Fibroblast of skin of right biceps (primary cell): ENCODE data around the gene DNAJB8.
A peak's percentile ranks its signal among the peaks of the same experiment; 100 is the strongest.

Source experiments
- DNase-seq: peaks from one replicate; pipeline ENCODE4 v3.0.0-alpha.2; 2013

DNAJB8 gene

DNA sequence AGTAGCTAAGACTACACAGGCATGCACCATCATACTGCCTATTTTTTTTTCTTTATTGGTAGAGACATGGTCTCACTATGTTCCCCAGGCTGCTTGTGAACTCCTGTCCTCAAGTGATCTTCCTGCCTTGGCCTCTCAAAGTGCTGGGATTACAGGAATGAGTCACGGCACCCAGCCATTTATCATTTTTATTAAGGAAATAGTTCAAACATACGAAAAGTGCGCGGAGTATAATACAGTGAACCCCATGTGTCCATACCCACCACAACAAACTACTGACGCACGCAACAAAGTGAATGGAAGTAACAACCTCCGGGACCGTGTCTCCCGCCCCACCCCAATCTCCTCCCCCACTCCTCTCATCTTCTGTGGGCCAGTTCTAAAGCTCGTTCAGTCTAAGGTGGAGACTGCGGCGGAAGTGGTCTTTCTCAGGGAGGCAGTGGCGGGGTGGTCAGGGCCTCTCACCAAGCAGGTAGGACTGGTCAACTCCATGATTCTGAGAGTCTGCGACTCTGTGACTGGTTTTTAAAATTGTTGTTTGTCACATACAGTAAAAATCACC lies 42.1 kb downstream of the DNAJB8 start:
- peak; percentile 87 for DNase-seq

DNA sequence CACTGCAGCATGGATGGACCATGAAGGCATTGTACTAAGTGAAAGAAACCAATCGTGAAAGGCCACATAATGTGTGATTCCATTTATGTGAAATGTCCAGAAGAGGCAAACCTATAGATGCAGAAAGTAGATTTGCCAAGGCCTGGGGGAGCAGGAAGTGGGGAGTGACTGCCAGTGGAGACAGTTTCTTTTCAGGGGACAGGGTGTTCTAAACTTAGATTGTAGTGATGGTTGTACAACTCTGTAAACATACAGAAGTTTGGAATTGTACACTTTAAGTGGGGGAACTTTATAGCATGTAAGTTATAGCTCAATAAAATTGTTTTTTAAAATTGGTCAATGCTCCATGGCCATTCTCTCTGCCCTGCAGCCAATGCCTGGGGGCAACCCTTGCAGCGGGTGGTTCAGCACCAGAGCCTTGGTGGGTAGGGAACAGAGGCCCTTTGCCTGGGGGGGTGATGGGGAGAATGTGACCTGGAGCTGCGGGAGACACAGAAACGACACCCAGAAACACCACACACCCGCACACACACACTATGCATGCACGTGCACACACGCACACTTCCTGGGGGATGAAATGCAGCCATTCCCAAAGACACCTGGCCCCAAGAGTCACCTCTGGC lies 43.1 kb downstream of the DNAJB8 start:
- DNase-seq = no peak

DNA sequence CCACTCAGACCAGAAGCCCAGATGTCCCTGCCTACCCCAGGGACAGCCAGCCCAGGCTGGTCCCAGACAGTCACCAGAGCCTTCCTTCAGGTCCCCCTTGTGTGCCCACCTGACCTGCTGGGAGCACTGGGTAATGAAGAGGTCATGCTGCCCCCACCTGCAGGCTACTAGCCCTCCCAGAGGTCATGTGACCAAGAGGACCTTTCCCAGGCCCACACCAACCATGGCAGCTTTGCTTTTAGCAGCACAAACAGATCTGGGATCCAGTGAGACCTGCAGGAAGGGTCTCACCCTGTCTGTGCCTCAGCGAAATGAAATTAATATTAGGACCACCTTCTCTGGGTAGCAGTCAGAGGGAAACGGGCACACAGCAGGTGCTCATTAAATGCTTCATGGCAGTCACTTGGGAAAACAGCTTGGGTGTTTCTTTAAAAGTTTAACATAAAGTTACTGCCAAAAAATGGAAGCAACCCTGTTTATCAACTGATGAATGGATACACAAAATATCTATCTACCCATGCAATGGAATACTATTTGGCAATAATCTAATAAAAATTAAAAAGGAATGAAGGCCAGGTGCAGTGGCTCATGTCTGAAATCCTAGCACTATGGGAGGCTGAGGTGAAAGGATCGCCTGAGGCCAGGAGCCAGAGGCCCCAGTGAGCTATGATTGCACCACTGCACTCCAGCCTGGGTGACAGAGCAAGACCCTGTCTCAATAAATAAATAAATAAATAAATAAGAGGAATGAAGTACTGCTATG lies 43.7 kb downstream of the DNAJB8 start:
- no peak for DNase-seq

DNA sequence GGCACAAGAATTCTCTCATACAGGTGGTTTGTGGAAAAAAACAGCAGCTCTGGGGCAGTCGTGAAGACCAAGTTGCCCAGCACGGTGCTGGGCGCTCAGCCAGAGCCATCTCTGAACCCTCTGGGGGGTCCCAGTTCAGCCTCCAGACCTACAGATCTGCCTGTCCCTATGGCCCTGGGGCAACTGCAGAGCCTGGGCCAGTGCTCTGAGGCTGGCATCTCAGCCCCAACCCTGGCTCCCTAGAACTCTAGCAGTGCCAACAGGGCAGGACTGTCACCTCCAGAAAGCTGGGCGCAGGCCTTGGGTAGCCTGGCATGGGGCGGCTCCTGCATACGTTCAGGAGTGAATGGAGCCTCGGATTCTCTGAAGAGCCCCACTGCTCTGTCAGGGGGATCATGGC lies 44.7 kb downstream of the DNAJB8 start:
- DNase-seq = no peak

DNA sequence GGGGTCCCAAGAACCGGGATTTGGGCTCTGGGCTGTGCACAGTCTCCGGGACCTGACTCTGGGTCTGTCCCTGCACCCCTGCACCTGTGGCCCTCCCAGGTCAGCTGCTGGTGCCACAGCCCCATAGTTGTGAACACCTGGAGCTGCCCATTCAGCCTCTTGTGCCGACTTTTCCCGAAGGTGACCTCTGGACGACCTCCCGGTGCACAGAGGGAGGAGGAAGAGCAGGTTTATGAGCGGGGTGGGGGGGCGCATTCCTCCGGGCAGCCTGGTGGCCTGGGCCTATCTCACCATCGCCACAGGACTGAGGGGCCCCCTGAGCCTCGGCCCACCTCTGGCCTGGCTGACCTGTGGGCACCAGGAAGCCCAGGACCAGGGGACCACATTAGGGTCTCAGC lies 45.3 kb downstream of the DNAJB8 start:
- no peak for DNase-seq

DNA sequence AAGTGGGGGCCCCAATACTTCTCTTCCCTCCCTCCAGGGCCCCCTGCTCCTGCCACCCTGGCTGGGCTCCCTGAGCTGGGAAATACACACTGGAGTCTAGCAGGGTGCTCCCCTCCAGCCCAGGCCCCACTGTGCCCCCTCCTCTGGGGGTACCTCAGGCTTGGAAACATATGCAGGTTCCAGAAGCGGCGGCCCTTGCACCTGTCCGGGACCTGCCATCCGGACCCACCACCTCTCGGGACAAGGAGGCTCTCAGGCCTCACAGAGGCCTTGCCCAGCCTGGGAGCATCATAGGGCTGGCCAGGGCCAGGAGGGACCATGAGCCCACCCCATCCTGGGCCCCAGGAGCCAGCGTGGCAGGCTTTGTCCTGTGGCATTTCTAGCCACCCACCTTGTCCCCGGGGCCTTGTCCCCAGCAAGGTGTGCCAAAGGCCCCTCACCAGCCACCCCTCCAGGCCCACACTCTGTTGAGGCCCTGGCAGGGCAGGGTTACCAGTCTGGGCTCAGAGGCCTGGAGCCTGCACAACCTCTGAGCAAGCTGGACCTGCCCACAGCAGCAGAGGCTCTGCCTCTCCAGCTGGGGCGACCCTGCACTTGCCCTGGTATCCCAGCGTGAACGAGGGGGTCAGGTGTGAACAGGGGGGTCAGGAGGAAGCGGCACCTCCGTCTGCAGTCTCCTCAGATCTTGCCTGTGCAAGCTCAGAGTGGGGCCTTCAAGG lies 45.8 kb downstream of the DNAJB8 start:
- DNase-seq = no peak

DNA sequence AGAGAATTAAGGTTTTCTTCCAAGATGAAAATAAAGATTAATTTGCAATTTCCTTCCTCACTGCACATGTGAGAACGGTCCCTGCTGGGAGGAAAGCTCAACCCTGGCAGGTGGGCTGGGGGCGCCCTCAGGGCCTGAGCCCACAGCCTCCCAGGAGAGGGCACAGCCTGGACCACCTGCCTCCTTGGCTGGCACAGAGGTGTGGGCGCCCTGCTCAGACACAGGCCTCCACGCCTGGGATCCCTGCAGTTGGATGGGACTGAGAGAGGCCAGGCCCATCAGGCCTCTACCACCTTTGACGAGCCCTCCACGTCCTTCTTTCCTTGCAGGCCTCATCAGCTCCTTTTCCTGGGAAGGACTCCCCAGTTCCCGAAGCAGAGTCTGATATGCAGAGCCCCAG lies 46.4 kb downstream of the DNAJB8 start:
- no peak for DNase-seq

DNA sequence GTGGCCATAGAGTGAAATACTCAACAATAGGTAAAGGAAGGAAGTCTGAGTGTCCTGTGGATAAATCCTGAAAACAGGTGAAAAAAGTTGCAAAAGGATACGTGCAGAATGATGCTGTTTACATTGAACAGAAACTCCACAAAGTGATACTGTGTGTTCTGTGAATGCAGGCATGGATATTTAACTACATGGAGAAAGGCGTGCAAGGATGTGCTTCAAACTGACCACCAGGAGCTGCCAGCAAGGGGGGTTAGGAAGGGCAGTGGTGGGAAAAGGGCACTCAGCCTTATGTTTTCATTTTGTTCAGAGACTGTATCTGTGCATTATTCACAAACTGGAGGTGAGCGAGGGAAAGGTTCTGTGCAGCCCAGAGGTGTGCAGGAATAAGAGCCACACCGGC lies 47.4 kb downstream of the DNAJB8 start:
- no peak for DNase-seq

DNA sequence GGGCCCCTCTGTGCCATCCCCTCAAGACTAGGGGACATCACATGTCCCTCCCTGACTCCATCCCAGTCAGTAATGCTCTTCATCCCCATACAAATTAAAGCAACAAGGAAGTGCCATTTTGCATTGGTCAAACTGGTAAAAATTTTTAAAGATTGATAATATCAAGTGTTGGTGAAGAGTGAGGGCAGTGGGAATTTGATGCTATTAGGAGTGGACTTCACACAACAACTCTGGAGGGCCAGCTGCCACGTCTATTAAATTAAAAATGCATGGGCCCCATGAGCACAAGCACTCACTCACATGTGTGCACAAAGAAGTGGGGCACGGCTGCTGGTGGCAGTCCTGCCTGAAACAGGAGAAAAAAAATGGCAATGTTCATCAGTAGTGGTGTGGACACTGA lies 47.8 kb downstream of the DNAJB8 start:
- no peak for DNase-seq

DNA sequence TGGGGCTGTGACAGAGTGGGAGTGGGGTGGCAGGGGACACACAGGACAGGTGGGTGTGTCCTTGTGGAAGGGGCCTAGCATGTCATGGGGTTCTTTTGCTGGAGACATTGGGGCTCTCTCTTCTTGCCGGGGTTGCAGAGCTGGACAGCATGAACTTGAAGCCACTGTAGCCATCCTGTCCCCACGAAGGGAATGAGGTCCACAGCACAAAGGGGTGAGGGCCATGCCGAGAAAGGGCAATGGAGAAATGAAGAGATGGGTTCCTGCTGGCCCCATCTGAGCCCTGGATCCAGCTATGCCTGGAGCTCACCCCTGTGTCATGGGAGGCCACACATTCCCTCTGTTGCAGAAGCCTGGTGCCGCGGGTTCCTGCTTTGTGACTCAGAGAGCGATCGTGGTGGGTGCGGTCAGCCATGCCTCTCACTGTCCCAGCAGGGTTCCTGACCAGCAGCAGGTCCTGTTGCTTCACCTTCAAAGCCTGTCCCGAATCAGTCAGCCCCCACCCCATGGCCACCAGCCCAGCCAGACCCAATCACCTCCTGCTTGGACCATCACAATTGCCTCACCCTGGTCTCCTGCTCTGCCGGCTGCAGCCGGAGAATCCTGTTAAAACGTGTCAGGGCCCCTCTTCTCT lies 50.0 kb downstream of the DNAJB8 start:
- DNase-seq = peak; percentile 82

DNA sequence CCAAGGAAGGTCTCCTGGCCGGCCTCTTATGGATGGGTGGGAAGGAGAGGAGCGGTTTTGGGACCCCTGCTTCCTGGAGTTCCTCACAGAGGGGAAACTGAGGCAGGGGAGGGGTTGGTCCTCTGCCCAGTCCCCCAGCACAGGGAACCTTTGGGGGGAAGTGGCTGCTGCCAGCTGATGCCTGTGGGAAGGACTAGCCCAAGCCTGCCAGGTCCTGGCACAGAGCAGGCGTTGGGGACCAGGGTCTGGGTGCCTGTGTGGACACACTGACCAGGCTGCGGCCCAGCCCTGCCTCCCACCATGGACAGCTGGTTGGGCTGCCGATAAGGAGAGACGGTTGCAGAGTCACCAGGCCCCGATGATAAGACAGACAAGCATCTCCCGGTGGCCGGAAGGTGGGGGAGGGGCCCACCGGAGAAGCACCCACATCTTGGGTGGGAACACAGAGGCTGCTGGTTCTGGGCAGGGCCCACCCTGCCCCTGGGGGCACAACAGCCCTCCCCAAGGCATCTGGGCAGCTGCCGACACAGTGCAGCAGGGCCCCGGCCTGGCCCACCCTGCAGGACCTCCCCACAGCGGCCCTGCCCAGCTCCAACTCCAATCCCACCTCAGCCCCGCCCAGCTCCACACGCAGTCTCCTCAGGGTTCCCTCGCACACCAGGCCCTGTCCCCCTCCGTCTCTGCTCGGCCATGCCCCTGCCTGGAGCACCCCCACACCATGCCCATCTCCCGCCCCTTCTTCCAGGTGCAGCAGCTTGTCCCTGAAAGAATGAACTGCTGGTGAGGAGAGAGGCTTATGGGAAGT lies 50.7 kb downstream of the DNAJB8 start:
- no peak for DNase-seq

DNA sequence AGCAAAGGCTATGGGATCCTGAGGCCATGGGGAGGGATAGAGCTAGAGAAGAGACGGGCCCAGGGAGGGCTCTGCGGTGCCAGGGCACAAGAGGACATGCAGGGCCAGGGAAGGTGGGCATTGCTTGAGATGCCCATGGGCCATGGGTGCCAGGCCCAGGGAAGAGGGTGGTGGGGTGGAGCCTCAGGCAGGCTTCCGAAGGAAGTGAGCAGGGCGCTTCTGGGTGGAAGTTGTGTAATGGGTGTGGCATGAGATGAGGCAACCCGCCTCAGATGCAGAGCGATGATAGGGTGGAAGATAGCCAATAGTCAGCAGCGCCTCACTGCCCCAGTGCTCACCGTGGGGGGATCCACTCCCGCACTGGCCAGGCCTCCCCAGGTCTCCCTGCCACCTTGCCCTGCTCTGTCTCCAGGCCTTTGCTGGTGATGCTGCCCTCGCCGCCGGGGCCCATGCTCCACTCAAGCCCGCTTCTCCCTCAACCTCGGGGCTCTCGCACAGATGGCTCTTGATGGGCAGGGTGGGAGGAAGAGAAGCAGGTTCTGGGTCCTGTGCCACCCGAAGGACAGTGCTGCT lies 51.4 kb downstream of the DNAJB8 start:
- DNase-seq = no peak

DNA sequence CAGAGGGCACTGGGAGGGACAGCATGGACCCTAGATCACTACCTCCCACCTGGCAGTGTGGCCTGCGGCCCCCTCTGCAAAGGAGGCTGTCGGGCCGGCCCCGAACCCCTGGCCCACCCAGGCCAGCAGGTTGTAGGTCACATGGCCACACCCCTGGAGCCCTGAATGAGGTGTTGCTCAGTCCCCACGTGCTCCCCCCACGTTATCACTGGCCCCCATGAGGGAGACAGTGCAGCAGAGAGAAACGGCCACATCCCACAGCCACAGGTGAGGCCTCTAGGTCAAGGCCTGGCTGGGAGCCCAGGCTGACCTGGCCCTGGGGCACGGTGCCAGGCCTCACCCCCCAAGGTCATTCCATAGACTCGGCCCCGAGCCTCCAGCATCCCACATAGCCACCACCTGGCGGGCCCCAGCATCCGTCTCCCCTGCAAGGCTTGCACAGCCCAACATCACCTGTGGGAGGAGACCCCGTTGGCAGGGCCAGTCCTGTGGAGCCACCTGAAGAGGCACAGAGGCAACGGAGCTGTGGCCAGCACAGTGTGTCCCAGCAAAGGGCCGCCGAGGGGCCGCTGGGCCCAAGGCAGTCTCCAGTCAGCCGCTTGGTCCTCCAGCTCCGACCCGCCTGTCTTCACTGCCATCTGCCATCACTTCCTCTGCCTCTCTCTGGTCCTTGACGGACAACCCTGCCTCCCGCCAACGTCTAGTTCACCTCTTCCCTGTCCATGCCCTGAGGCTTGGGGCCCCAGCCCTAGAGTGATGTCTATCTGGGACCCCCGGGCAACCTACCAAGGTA lies 53.1 kb downstream of the DNAJB8 start:
- DNase-seq = no peak

DNA sequence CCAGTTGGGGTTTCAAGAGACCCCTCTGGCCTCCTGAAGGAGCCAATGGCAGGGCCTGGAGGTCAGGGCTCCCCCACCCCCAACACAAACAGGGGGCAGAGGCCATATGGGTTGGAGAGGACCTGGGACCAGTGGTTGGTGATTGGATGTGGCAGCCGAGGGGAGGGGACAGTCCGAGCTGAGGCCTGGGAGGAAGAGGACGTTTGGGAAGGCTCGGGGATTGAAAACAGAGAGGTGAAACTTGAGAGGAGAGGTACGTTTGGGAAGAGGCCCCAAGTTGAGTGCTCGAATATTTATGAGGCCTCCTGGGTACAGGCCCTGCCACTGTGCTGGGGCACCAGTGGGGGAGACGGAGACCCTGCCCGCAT lies 53.7 kb downstream of the DNAJB8 start:
- DNase-seq = no peak
